ENCODE measurements around the gene MRPL4. TPM values are rescaled to one million over a fixed set of nuclear protein-coding genes. Genes with fewer than 3 reads are reported as not detected.

The MRPL4 gene
- total and polyA plus RNA-seq, 2 of the 13 experiments (the other 11 are each of a cell fraction or from before 2014, with no cell fraction given) = 40.6 to 42.5 TPM

- no peak for TF ChIP-seq ATAD3A (CRISPR knock-in tag; IDR thresholded peaks at IDR 0.05)
- TF ChIP-seq TCF12 (IDR thresholded peaks at IDR 0.05) = no peak
- no peak for TF ChIP-seq TCF12 (CRISPR knock-in tag; IDR thresholded peaks at IDR 0.05)
- no peak for TF ChIP-seq ZNF674 (CRISPR knock-in tag; IDR thresholded peaks at IDR 0.05; ENCODE audit: low read depth)
- TF ChIP-seq ZMYM4 (CRISPR knock-in tag; IDR thresholded peaks at IDR 0.05) = no peak
- TF ChIP-seq ZBTB42 (CRISPR knock-in tag; IDR thresholded peaks at IDR 0.05) = no peak
- no peak for TF ChIP-seq ZNF761 (CRISPR knock-in tag; conservative IDR thresholded peaks at IDR 0.05)
- no peak for TF ChIP-seq ZBTB37 (CRISPR knock-in tag; IDR thresholded peaks at IDR 0.05)
- no peak for TF ChIP-seq ZNF484 (CRISPR knock-in tag; IDR thresholded peaks at IDR 0.05; ENCODE audit: borderline replicate concordance, low read depth)
- TF ChIP-seq SIX1 (CRISPR knock-in tag; IDR thresholded peaks at IDR 0.05; ENCODE audit: borderline replicate concordance) = no peak
- no peak for TF ChIP-seq TERF1 (CRISPR knock-in tag; IDR thresholded peaks at IDR 0.05)
- TF ChIP-seq ATF5 (CRISPR knock-in tag; IDR thresholded peaks at IDR 0.05; ENCODE audit: low read depth) = no peak
- TF ChIP-seq ZNF737 (CRISPR knock-in tag; IDR thresholded peaks at IDR 0.05; ENCODE audit: borderline replicate concordance) = no peak
- no peak for TF ChIP-seq ZNF354B (CRISPR knock-in tag; IDR thresholded peaks at IDR 0.05)
- no peak for TF ChIP-seq ZNF235 (CRISPR knock-in tag; IDR thresholded peaks at IDR 0.05; ENCODE audit: borderline replicate concordance)
- peak; percentile 96 for TF ChIP-seq MAX (IDR thresholded peaks at IDR 0.05)
- no peak for TF ChIP-seq TGIF2 (CRISPR knock-in tag; IDR thresholded peaks at IDR 0.05)
- TF ChIP-seq TRIM22 (IDR thresholded peaks at IDR 0.05) = no peak
- TF ChIP-seq ZBTB3 (CRISPR knock-in tag; IDR thresholded peaks at IDR 0.05; ENCODE audit: borderline replicate concordance, low read depth) = no peak
- no peak for TF ChIP-seq ZNF3 (CRISPR knock-in tag; IDR thresholded peaks at IDR 0.05)
- no peak for TF ChIP-seq RAD21 (CRISPR knock-in tag; IDR thresholded peaks at IDR 0.05)
- TF ChIP-seq SIX4 (CRISPR knock-in tag; IDR thresholded peaks at IDR 0.05) = no peak
- no peak for TF ChIP-seq ZNF496 (CRISPR knock-in tag; IDR thresholded peaks at IDR 0.05; ENCODE audit: insufficient replicate concordance)
- TF ChIP-seq ZFP82 (CRISPR knock-in tag; IDR thresholded peaks at IDR 0.05; ENCODE audit: borderline replicate concordance) = no peak
- 0 out of 2 replicates have a peak, but pooled peaks have one; percentile 32 for TF ChIP-seq ZBTB33 (CRISPR knock-in tag; IDR thresholded peaks at IDR 0.05)
Observed at GRCh38 chr19:10206226-10206885, 45.7 kb upstream of the MRPL4 start (continued).

Data from HepG2 (cell line).